Gastroesophageal sphincter (tissue), 3 donors: Measurements from ENCODE around the gene KCNC2.
"Not testable (repeated sequence)": the region's sequence is repeated elsewhere in the genome, so short reads cannot be mapped to it uniquely, and the experiment has no call there.

ENCODE experiments used
- CTCF ChIP-seq, 4 experiments: fragments of 200-600 bp in 2 of 4; fragments of 450-650 bp in 2 of 4; sonication (generic) in 1 of 4; IDR thresholded peaks; one replicate each; pipeline ENCODE4 v1.5.1; 2017 to 2019; ENCODE audit warnings: antibody characterized with exemption in 4 of 4, mild to moderate bottlenecking in 2 of 4, moderate library complexity in 2 of 4
- EP300 ChIP-seq: sonication (generic); formaldehyde crosslinking; IDR thresholded peaks from one replicate; pipeline ENCODE4 v1.6.1; 2017; ENCODE audit warnings: antibody characterized with exemption, mild to moderate bottlenecking
- POLR2A ChIP-seq, 2 donors: fragments of 450-650 bp; IDR thresholded peaks; one replicate each; pipeline ENCODE4 v1.6.1; 2017; ENCODE audit warnings: antibody characterized with exemption in 2 of 2, mild to moderate bottlenecking in 2 of 2, moderate library complexity in 1 of 2
- POLR2AphosphoS5 ChIP-seq: sonication (generic); formaldehyde crosslinking; IDR thresholded peaks from one replicate; pipeline ENCODE4 v1.6.1; 2017; ENCODE audit warnings: antibody characterized with exemption

- TF ChIP-seq CTCF (IDR thresholded peaks at IDR 0.05); POLR2A (IDR thresholded peaks at IDR 0.05); EP300; POLR2AphosphoS5: not testable (repeated sequence)
These were observed 23.8 kb downstream of the KCNC2 start for GRCh38 chr12:75185881-75186280.
